Endothelial cell of umbilical vein (primary cell): Measurements from ENCODE around the gene IL20.

Source experiments
- EZH2 ChIP-seq: IDR thresholded peaks from 2 replicates; pipeline ENCODE4 v1.6.1; 2012; ENCODE audit warnings: borderline replicate concordance, low read depth, mild to moderate bottlenecking, moderate library complexity, low read length, inconsistent platforms; ENCODE audit not compliant: severe bottlenecking
- FOS ChIP-seq: IDR thresholded peaks from 2 replicates; pipeline ENCODE4 v1.6.1; 2011; ENCODE audit warnings: mild to moderate bottlenecking, low read length, moderate library complexity, borderline replicate concordance; ENCODE audit not compliant: insufficient read depth
- GATA2 ChIP-seq: IDR thresholded peaks from 2 replicates; pipeline ENCODE4 v1.7.0; 2011; ENCODE audit warnings: low read depth, mild to moderate bottlenecking, moderate library complexity, mixed read lengths, low read length; ENCODE audit not compliant: insufficient read length, insufficient read depth
- JUN ChIP-seq: IDR thresholded peaks from 2 replicates; pipeline ENCODE4 v1.6.1; 2011; ENCODE audit warnings: borderline replicate concordance, low read depth; ENCODE audit not compliant: insufficient read length, insufficient read depth
- MYC ChIP-seq: IDR thresholded peaks from one replicate; pipeline ENCODE4 v1.6.1; 2011; ENCODE audit warnings: mild to moderate bottlenecking, low read depth, low read length
- POLR2A ChIP-seq: IDR thresholded peaks from 2 replicates; pipeline ENCODE4 v1.6.1; 2012; ENCODE audit warnings: low read depth, mild to moderate bottlenecking, control low read depth, low read length
- POLR2AphosphoS5 ChIP-seq: IDR thresholded peaks from 2 replicates; pipeline ENCODE4 v1.6.1; 2012; ENCODE audit warnings: low read depth, mild to moderate bottlenecking, control low read depth, low read length, moderate library complexity; ENCODE audit not compliant: insufficient read depth
- TF ChIP-seq, protein P1 (sequence below): IDR thresholded peaks from 2 replicates; pipeline ENCODE4 v1.6.1; 2011; ENCODE audit not compliant: insufficient read depth, insufficient read length
- TF ChIP-seq, protein P2 (sequence below), 2 donors: IDR thresholded peaks; 1 replicate in 1 of 2; 2 replicates in 1 of 2; pipeline ENCODE4 v1.5.1; 2011; ENCODE audit warnings: low read length in 2 of 2, mild to moderate bottlenecking in 2 of 2, moderate library complexity in 2 of 2, control low read depth in 1 of 2, inconsistent platforms in 1 of 2, low read depth in 1 of 2; ENCODE audit not compliant: insufficient read depth in 1 of 2; ENCODE audit errors: extremely low read depth in 1 of 2

DNA sequence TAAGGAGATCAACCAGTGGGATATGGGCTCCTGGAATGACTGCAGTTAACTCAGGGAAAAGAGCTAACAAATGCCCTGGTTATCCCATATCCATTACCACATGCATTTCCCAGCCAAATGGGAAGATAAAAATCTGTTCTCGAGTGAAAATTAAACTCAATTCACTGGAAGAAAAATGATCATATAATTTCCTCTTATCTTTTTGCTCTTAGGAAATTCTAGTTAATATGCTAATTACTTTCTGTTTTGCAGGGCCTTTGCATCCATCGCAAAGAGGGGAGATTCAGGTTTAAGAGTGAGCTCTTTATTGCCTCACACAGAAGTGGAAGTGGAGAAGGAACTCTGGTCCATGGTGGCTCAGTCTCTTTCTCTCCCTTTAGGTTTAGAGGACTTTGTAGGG, 28.0 kb downstream of the IL20 start:
- TF ChIP-seq, protein P1, sequence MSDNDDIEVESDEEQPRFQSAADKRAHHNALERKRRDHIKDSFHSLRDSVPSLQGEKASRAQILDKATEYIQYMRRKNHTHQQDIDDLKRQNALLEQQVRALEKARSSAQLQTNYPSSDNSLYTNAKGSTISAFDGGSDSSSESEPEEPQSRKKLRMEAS: no peak
- TF ChIP-seq, protein P2, sequence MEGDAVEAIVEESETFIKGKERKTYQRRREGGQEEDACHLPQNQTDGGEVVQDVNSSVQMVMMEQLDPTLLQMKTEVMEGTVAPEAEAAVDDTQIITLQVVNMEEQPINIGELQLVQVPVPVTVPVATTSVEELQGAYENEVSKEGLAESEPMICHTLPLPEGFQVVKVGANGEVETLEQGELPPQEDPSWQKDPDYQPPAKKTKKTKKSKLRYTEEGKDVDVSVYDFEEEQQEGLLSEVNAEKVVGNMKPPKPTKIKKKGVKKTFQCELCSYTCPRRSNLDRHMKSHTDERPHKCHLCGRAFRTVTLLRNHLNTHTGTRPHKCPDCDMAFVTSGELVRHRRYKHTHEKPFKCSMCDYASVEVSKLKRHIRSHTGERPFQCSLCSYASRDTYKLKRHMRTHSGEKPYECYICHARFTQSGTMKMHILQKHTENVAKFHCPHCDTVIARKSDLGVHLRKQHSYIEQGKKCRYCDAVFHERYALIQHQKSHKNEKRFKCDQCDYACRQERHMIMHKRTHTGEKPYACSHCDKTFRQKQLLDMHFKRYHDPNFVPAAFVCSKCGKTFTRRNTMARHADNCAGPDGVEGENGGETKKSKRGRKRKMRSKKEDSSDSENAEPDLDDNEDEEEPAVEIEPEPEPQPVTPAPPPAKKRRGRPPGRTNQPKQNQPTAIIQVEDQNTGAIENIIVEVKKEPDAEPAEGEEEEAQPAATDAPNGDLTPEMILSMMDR (IDR thresholded peaks at IDR 0.05; ENCODE audit: extremely low read depth in 1 of 2, insufficient read depth in 1 of 2, low read depth in 1 of 2, low read length in 2 of 2): no peak
- TF ChIP-seq POLR2A (no peak), GATA2 (no peak), EZH2 (no peak), MYC (no peak), JUN (no peak), POLR2AphosphoS5 (no peak), FOS (no peak)
